IPS DF 6.9 (cell line): ENCODE measurements around the gene CFAP97.

ENCODE experiments used
- DNase-seq: peaks from one replicate; pipeline ENCODE4 v3.0.0-alpha.2; 2013; ENCODE audit warnings: low read depth, low spot score
- H3K27ac ChIP-seq: one replicate; pipeline ENCODE4 v1.5.1; 2013; ENCODE audit warnings: low read length, control low read depth
- H3K27me3 ChIP-seq: 2 replicates; pipeline ENCODE4 v1.6.1; 2013; ENCODE audit warnings: mild to moderate bottlenecking, low read length; ENCODE audit not compliant: control insufficient read depth, insufficient read depth
- H3K36me3 ChIP-seq: 2 replicates; pipeline ENCODE4 v1.6.1; 2013; ENCODE audit warnings: low read length; ENCODE audit not compliant: control insufficient read depth, insufficient read depth
- H3K4me1 ChIP-seq: 2 replicates; pipeline ENCODE4 v1.6.1; 2013; ENCODE audit warnings: low read length; ENCODE audit not compliant: control insufficient read depth, insufficient read depth
- H3K4me3 ChIP-seq: 2 replicates; pipeline ENCODE4 v1.5.1; 2013; ENCODE audit warnings: mild to moderate bottlenecking, low read length
- H3K9me3 ChIP-seq: 2 replicates; pipeline ENCODE4 v1.6.1; 2013; ENCODE audit warnings: low read length, inconsistent platforms; ENCODE audit not compliant: control insufficient read depth, insufficient read depth
- WGBS: extraction: QIAGEN DNeasy Blood & Tissue Kit; methylation state at CpG from one replicate; pipeline ENCODE4 v1.1.7; 2013; ENCODE audit warnings: mixed read lengths, missing lambda C conversion rate; ENCODE audit not compliant: insufficient read length, insufficient coverage; 5-methylcytosine and 5-hydroxymethylcytosine counted together

The CFAP97 gene

DNA sequence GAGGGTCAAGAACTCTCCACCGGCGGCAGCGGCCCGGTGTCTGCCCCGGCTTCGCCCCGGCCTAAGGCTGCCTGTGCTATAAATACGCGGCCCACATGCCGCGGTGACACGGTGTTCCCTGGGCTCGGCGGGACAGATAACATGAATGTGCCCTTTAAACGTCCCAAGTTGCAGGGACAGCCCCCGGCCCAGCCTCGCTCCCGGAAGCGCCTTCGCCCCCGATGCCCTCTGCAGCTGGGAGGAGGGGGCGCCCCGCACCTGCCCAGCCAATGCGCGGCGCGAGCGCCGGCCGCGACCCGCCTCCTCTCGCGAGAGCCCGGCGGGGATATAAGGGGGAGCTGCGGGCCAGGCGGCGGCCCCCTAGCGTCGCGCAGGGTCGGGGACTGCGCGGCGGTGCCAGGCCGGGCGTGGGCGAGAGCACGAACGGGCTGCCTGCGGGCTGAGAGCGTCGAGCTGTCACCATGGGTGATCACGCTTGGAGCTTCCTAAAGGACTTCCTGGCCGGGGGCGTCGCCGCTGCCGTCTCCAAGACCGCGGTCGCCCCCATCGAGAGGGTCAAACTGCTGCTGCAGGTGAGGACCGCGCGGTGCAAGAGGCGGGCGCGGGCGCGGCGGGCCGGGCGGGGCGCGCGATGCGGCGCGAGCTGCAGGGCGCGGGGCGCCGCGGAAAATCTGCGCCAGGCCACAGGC is 60.7 kb downstream of the CFAP97 start, which contains the start of gene SLC25A4:
Gene SLC25A4 (plus strand): TSS at position 355 of the 689 bp plus-strand sequence. CDS start 107 bp downstream, at position 462.
- DNase-seq, result peak; percentile 54
- H3K4me3 ChIP-seq, result peak within 1 kb of the TSS; percentile 90
- WGBS, result no CpG with 5 or more reads among the region's 87 CpGs
- no peaks in the 10 kb centered on the region for H3K9me3 ChIP-seq
- H3K27me3 ChIP-seq, result no peaks in the 10 kb centered on the region
- no peaks in the 10 kb centered on the region for H3K4me1 ChIP-seq
- no peak within 1 kb of the TSS for H3K27ac ChIP-seq
- peaks cover 8% of the 10 kb centered on the region for H3K36me3 ChIP-seq

DNA sequence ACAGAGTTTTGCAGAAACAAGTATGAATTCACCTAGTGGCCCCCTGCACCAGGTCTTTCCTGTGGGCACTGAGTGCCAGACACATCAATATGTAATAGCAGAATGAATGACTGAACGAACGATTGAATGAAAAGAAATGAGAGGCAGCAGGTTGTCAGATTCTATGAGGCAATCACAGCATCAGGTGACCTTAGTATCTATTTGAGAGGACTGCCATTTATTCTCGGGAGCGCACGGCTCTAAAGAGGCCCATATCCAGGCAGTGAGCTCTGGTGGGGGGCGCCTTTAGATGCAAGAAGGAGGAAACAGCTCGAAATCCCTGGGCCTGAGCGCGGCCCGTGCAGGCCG is 61.3 kb downstream of the CFAP97 start:
- Histone ChIP-seq H3K27me3 (no peaks in the 10 kb centered on the region), H3K36me3 (peaks cover 8% of the 10 kb centered on the region), H3K4me1 (no peaks in the 10 kb centered on the region), H3K27ac (no peak overlapping the region), H3K9me3 (no peaks in the 10 kb centered on the region), H3K4me3 (peak overlapping the region; percentile 90; the same call in 1 of the 2 replicates)
- no CpG with 5 or more reads among the region's 11 CpGs for WGBS
- DNase-seq, result no peak

DNA sequence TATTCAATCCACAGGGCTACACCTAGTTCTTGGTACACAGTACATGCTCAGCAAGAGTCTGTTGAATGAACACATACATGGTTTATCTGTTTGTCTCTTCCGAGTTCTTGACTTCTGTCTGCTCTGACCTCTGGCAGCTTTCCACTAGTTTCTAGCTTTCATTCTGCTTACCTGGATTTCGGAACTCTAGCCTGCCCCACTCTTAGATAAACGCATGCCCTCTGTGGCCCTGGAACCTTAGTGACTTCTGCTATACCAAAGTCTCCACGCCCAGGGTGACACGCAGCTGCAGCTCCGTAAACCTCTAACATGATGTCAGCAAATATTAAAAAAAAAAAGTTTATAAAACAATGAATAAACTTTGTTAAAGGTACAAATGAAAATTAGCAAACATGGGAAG is 62.0 kb downstream of the CFAP97 start:
- no CpG with 5 or more reads among the region's 6 CpGs for WGBS
- no peak overlapping the region for H3K4me3 ChIP-seq
- no peak overlapping the region for H3K27ac ChIP-seq
- H3K4me1 ChIP-seq, result no peaks in the 10 kb centered on the region
- no peaks in the 10 kb centered on the region for H3K27me3 ChIP-seq
- no peak for DNase-seq
- no peaks in the 10 kb centered on the region for H3K9me3 ChIP-seq
- H3K36me3 ChIP-seq, result peaks cover 8% of the 10 kb centered on the region

DNA sequence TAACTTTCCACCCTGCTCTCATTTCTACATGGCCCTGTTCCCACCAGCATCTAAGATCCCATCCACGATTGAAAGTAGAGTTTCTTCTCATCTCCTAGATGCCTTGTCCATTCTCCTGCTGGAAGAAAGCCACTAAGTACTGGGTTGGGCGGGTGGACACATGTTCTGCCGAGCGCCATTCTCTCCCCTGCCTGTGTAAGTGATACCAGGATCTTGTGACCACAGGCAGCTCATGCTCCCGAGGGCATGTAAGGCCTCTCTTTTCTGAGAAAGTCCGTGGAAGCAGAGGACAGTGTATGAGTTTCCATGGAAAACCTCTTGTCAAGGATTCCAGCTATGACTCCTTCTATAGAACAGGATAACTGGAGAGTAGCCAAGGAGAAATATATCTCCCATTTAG is 64.1 kb downstream of the CFAP97 start:
- no peaks in the 10 kb centered on the region for H3K27me3 ChIP-seq
- H3K36me3 ChIP-seq, result 0 out of 2 replicates have a peak, but pooled peaks cover under 1% of the 10 kb centered on the region
- H3K4me1 ChIP-seq, result no peaks in the 10 kb centered on the region
- H3K4me3 ChIP-seq, result no peak overlapping the region
- no peak overlapping the region for H3K27ac ChIP-seq
- H3K9me3 ChIP-seq, result no peaks in the 10 kb centered on the region
- no peak for DNase-seq
- no CpG with 5 or more reads among the region's 6 CpGs for WGBS

DNA sequence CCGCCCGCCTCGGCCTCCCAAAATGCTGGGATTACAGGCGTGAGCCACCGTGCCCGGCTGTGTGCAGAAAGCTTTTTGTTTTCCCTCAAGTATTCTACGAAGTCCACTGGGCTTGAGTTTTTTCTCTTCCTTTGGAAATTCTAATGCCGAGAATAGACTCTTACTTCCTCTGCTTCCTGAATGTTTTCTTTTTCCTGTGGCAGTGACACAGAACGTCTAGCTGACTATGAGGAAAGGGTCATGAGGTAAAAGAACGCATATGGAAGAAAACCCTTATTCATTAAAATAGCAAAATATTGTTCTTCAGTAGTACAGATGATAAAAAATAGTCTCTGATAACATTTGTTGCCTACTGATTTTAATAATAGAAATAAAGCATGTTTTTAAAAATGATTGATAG is 65.6 kb downstream of the CFAP97 start:
- Histone ChIP-seq H3K27me3 (no peaks in the 10 kb centered on the region), H3K4me3 (no peak overlapping the region), H3K4me1 (no peaks in the 10 kb centered on the region), H3K36me3 (no peaks in the 10 kb centered on the region), H3K27ac (no peak overlapping the region), H3K9me3 (no peaks in the 10 kb centered on the region)
- no peak for DNase-seq
- no CpG with 5 or more reads among the region's 10 CpGs for WGBS

DNA sequence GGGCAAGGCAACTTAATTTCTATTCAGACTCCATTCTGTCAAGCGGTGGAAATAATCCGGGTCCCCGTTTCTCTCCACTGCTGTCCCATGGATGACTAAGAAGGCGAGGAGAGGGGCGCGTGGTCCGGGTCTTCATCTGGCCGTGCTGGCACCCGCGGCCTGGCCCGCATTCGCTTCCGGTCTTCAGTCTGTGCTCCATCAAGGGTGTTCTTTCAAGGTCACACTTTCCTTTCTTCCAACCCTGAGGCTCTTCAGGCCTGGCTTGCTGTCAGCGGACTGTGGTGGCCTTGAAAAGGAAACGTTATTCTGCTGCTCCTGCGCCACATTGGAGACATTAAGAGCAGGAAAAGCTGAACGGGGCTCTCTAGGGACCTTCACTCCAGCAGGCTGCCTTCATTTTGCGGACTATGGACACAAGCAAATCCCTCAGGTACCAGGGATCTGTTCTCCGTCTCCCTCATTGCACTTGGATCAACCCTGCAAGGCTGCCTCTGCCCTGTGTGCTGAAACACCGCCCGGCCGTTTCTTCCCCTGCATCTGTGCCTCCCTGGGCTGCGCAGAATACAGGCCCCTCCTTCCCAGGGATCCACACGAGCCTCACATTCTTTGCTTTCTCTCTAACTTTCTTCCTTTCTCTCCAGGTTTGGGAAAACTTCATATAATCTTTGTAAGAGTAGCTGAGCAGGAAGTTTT is 66.4 kb downstream of the CFAP97 start:
- H3K4me1 ChIP-seq, result no peaks in the 10 kb centered on the region
- H3K27me3 ChIP-seq, result no peaks in the 10 kb centered on the region
- no peak overlapping the region for H3K4me3 ChIP-seq
- no peaks in the 10 kb centered on the region for H3K9me3 ChIP-seq
- no peak for DNase-seq
- no peak overlapping the region for H3K27ac ChIP-seq
- WGBS, result no CpG with 5 or more reads among the region's 24 CpGs
- H3K36me3 ChIP-seq, result no peaks in the 10 kb centered on the region

DNA sequence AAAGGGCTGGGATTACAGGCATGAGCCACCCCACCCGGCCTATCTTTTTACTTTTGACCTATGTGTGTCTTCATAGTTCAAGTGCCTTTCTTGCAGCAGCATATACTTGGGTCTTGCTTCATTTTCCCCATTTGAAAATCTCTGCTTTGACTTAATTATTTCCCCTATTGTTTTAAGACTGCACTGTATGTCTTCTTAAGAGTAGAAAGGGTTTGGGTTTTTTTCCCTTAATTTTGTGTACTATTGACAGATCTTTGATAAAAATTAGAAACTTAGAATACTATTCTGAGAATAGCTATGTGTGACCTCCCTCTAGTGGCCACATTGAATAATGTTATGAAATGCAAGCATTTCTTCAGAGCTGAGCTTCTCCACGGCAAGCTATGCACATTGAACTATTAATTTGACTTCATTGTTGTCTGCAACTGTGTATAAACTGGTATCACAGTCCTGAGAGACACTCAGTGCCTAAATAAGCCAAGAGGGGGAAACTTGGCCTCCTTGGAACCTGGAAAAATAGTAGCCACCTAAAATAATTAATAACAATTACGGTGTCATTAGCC is 69.4 kb downstream of the CFAP97 start:
- Histone ChIP-seq H3K4me1 (no peaks in the 10 kb centered on the region), H3K9me3 (no peaks in the 10 kb centered on the region), H3K4me3 (no peak overlapping the region), H3K27me3 (no peaks in the 10 kb centered on the region), H3K27ac (no peak overlapping the region), H3K36me3 (no peaks in the 10 kb centered on the region)
- no CpG with 5 or more reads among the region's 3 CpGs for WGBS
- no peak for DNase-seq

DNA sequence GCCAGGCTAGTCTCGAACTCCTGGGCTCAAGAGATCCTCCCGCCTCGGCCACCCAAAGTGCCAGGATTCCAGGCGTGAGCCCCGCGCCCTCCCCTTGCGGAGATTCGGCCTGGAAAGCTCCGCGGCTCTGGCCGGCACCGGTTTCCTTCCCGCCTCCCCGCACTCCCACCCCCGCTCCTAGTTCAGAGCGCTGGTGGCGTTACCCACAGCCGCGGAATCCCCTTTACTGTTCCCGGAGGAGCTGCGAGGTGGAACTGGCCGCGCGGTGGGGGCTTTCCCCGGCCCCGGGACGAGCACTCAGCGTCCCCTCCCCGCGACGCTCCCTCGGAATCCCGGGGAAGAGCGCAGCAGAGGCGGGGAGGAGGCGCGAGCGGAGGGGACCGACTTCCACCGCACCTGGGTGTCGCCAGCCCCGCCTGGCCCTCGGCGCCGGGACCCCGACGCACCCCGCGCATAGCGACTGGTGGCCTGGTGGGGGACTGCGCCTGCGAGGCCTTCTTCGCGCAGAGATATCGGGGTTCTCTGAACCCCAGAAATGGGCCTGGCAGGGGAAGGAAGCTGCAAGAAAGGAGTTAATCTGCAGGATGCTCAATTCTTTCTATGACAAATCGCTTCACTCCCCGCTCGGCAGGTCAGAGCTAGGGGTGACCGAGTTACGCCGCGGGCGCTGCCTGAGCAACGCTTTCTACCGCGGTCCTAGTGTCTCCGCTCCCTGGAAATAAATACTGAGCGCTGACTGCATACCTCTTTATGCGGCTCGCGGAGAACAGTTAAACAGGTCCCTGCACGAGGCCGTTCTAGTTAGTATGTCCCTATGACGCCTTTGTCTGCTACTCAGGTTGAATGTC is 75.3 kb downstream of the CFAP97 start:
- WGBS, result no CpG with 5 or more reads among the region's 74 CpGs
- no peaks in the 10 kb centered on the region for H3K36me3 ChIP-seq
- no peak for DNase-seq
- H3K4me1 ChIP-seq, result no peaks in the 10 kb centered on the region
- peak overlapping the region; percentile 61; the same call in 1 of the 2 replicates for H3K4me3 ChIP-seq
- H3K27me3 ChIP-seq, result peaks cover 4% of the 10 kb centered on the region; the same call in 1 of the 2 replicates
- no peak overlapping the region for H3K27ac ChIP-seq
- H3K9me3 ChIP-seq, result no peaks in the 10 kb centered on the region

DNA sequence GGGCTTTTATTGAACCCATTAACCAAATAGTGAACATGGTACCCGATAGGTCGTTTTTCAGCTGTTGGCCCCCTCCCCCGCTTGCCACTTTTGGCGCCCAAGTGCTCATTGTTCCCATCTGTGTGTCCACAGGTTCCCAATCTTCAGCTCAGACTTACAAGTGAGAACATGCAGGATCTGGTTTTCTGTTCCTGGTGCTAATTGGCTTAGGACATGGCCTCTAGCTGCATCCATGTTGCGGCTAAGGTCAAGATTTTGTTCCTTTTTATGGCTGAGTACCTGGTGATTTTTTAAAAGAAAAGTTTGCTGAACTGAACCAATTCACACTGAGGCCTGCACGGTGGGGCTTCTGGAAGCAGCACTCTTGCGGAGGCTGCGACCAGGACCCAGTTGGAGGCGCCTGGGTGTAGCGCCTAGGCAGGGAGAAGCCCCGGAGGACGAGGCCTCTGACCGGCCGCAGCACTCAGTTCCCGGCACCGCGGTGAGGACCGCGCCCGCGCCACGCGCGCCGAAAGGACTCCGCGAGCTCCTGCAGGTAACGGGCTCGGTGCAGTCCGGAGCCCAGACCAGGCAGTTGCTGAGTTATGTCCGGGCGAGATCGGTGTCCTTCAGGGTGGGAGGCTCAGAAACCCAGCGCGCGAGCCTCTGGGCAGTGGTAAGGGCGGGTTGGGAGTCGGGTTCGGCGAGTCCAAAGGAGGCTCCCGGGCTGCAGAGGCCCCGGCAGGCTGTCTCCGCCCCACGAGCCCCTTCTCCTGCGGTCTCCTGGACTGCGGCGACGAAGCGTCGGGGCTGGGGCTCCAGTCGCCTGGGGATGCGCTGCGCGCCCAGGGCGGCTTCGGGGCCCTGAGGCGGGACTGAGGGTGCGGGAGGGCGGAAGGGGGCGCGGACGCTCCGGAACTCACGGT is 76.5 kb downstream of the CFAP97 start:
- H3K27ac ChIP-seq, result no peak overlapping the region
- peak overlapping the region; percentile 26; the same call in 1 of the 2 replicates for H3K4me3 ChIP-seq
- H3K4me1 ChIP-seq, result no peaks in the 10 kb centered on the region
- DNase-seq, result no peak
- H3K36me3 ChIP-seq, result no peaks in the 10 kb centered on the region
- H3K9me3 ChIP-seq, result no peaks in the 10 kb centered on the region
- H3K27me3 ChIP-seq, result peaks cover 4% of the 10 kb centered on the region; the same call in 1 of the 2 replicates
- WGBS, result no CpG with 5 or more reads among the region's 64 CpGs
